ENCODE data around the gene HIVEP3.

DNA sequence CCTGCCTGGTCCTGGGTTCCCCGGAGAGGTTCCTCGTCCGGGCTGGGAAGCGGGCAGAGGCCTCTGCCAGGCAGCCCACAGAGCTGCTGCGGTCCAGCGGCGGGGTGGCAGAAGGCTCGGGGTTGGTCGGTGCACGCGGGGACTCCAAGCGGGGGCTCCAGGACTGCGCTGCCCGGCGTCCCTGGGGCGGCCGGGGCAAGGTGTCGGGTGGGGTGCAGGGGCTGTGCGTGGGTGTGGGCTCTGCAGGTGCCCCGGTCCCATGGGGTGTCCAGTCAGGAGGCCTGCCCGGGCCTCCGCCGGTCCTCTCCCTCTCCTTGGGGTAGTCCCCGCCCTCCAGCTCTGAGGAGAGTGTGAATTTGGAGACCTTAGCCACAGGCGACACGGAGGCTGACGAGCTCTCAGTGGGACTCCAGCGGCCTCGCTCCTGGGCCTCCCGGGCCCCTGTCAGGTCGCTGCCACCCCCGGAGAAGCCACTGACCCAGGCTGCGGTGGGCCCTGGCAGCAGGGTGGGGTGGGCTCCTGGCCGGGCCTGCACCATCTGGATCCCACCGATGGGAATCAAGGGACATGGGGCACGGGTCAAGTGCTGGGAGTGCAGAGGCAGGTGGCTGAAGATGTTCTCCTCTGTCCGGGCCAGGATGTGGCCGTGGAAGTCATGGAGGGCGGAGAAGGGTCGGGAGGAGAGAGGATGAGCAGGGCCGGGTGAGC, 408.0 kb downstream of the HIVEP3 start:
- no peak for TF ChIP-seq CTCF (IDR thresholded peaks at IDR 0.05)
- TF ChIP-seq POLR2AphosphoS5 (IDR thresholded peaks at IDR 0.05), result no peak
